HCT116 (cell line): ENCODE data around the gene WWTR1. TPM values are rescaled to one million over a fixed set of nuclear protein-coding genes. Genes with fewer than 3 reads are reported as not detected.

ENCODE experiments used
- ATAC-seq: fragments of 200-7000 bp; cut with Tn5 transposase; 2 replicates; pipeline ENCODE4 v1.9.1; 2020; ENCODE audit warnings: mild to moderate bottlenecking, moderate library complexity
- BruUV-seq: library from RNA; stranded (reverse); fragments of 400-500 nt; replicated peaks from 2 replicates; lab custom pipeline; 2021; lab: Mats Ljungman, UMichigan
- CTCF ChIA-PET: fragments of 300-600 bp; sonication (Branson Sonifier 250); formaldehyde crosslinking; loops from one replicate; lab custom pipeline; 2021; ENCODE audit warnings: antibody characterized with exemption; lab: Charles Lee
- POLR2A ChIA-PET: fragments of 300-600, 350-600 bp; sonication (Branson Sonifier 250); formaldehyde crosslinking; loops from one replicate; lab custom pipeline; 2021; ENCODE audit warnings: antibody characterized with exemption; lab: Charles Lee
- RAD21 ChIA-PET, 2 experiments: fragments of 300-600 bp; sonication (Branson Sonifier 250); formaldehyde crosslinking; loops; one replicate each; lab custom pipeline; 2023; ENCODE audit warnings: low total read pairs in 2 of 2; ENCODE audit not compliant: uncharacterized antibody in 2 of 2, unreplicated experiment in 2 of 2, low non-redundant PET in 1 of 2; lab: Charles Lee
- DNase-seq: peaks from one replicate; pipeline ENCODE4 v3.0.0-alpha.2; 2010; ENCODE audit warnings: low read depth, low spot score
- H2AFZ ChIP-seq: fragments of 200-600 bp; shearing (Covaris generic), sonication (generic); 2 replicates; pipeline ENCODE4 v1.6.1; 2017; ENCODE audit warnings: low read depth, mixed run types, mixed read lengths, antibody characterized with exemption, low read length; ENCODE audit not compliant: poor library complexity, severe bottlenecking
- H3K27ac ChIP-seq: 2 replicates; pipeline ENCODE4 v1.5.1; 2012; ENCODE audit warnings: low read depth, low read length
- H3K27me3 ChIP-seq: fragments of 200-600 bp; sonication (generic); 2 replicates; pipeline ENCODE4 v1.6.1; 2016; ENCODE audit warnings: mixed run types, low read length, mixed read lengths; ENCODE audit not compliant: insufficient read depth
- H3K36me3 ChIP-seq, 2 experiments: fragments of 200-500 bp in 1 of 2; fragments of 200-600 bp in 1 of 2; sonication (Bioruptor generic) in 1 of 2; sonication (generic) in 1 of 2; 2 replicates each; pipeline versions ENCODE4 v1.5.1 to v1.6.1; 2014 to 2016; ENCODE audit warnings: low read length in 2 of 2, inconsistent platforms in 1 of 2, mixed read lengths in 1 of 2, mixed run types in 1 of 2; ENCODE audit not compliant: insufficient read depth in 2 of 2, control insufficient read depth in 1 of 2
- H3K4me1 ChIP-seq, 2 experiments: fragments of 200-600 bp in 1 of 2; sonication (generic) in 1 of 2; 2 replicates each; pipeline versions ENCODE4 v1.5.1 to v1.6.1; 2012 to 2017; ENCODE audit warnings: low read length in 2 of 2, inconsistent platforms in 1 of 2, mild to moderate bottlenecking in 1 of 2, mixed read lengths in 1 of 2, mixed run types in 1 of 2, moderate library complexity in 1 of 2; ENCODE audit not compliant: insufficient read depth in 2 of 2, control insufficient read depth in 1 of 2
- H3K4me2 ChIP-seq: fragments of 200-600 bp; sonication (generic); 2 replicates; pipeline ENCODE4 v1.6.1; 2017; ENCODE audit warnings: mixed run types, low read length, mixed read lengths
- H3K4me3 ChIP-seq, 2 experiments: fragments of 200-600 bp in 1 of 2; sonication (generic) in 1 of 2; replicated peaks in 1 of 2; 2 replicates each; pipeline ENCODE4 v1.5.1; 2011 to 2016; ENCODE audit warnings: low read length in 2 of 2, control low read depth in 1 of 2, low read depth in 1 of 2, mild to moderate bottlenecking in 1 of 2, mixed read lengths in 1 of 2, mixed run types in 1 of 2
- H3K79me2 ChIP-seq: fragments of 200-600 bp; sonication (generic); 2 replicates; pipeline ENCODE4 v1.6.1; 2017; ENCODE audit warnings: mild to moderate bottlenecking, mixed run types, low read length, moderate library complexity, mixed read lengths; ENCODE audit not compliant: insufficient read depth
- H3K9ac ChIP-seq: fragments of 200-600 bp; sonication (generic); 2 replicates; pipeline ENCODE4 v1.6.1; 2016; ENCODE audit warnings: low read length, mixed read lengths
- H3K9me2 ChIP-seq: fragments of 200-600 bp; sonication (generic), shearing (Covaris generic); 2 replicates; pipeline ENCODE4 v1.6.1; 2017; ENCODE audit warnings: mixed run types, mild to moderate bottlenecking, moderate library complexity; ENCODE audit not compliant: insufficient read depth
- H3K9me3 ChIP-seq, 2 experiments: fragments of 200-500 bp in 1 of 2; fragments of 200-600 bp in 1 of 2; sonication (Bioruptor generic) in 1 of 2; sonication (generic) in 1 of 2; 2 replicates each; pipeline ENCODE4 v1.6.1; 2014 to 2017; ENCODE audit warnings: low read length in 2 of 2, mixed read lengths in 2 of 2, inconsistent platforms in 1 of 2, low read depth in 1 of 2, mild to moderate bottlenecking in 1 of 2, mixed run types in 1 of 2, moderate library complexity in 1 of 2; ENCODE audit not compliant: control insufficient read depth in 1 of 2, insufficient read depth in 1 of 2
- H4K20me1 ChIP-seq: fragments of 200-600 bp; sonication (generic), shearing (Covaris generic); 2 replicates; pipeline ENCODE4 v1.6.1; 2017; ENCODE audit warnings: mixed run types, mild to moderate bottlenecking, moderate library complexity; ENCODE audit not compliant: insufficient read depth
- CBX3 ChIP-seq: IDR thresholded peaks from 2 replicates; pipeline ENCODE4 v1.6.1; 2012; ENCODE audit warnings: low read depth
- EGR1 ChIP-seq: IDR thresholded peaks from 2 replicates; pipeline ENCODE4 v1.6.1; 2012; ENCODE audit warnings: low read depth
- EZH2 ChIP-seq: fragments of 200-600 bp; sonication (generic); IDR thresholded peaks from 2 replicates; pipeline ENCODE4 v1.6.1; 2017; ENCODE audit warnings: antibody characterized with exemption, mixed run types
- EZH2phosphoT487 ChIP-seq: fragments of 200-600 bp; IDR thresholded peaks from 2 replicates; pipeline ENCODE4 v1.6.1; 2018; ENCODE audit warnings: antibody characterized with exemption, borderline replicate concordance
- JUND ChIP-seq: IDR thresholded peaks from 2 replicates; pipeline ENCODE4 v1.6.1; 2012
- POLR2A ChIP-seq: IDR thresholded peaks from 2 replicates; pipeline ENCODE4 v1.7.0; 2011; ENCODE audit warnings: borderline replicate concordance; ENCODE audit not compliant: insufficient read depth, insufficient read length; ENCODE audit errors: extremely low read depth
- POLR2AphosphoS5 ChIP-seq: IDR thresholded peaks from 2 replicates; pipeline ENCODE4 v1.6.1; 2011; ENCODE audit warnings: mild to moderate bottlenecking, low read depth, low read length, moderate library complexity
- RAD21 ChIP-seq: IDR thresholded peaks from 2 replicates; pipeline ENCODE4 v1.6.1; 2012; ENCODE audit warnings: low read depth, mild to moderate bottlenecking
- SIN3A ChIP-seq: IDR thresholded peaks from 2 replicates; pipeline ENCODE4 v1.6.1; 2012; ENCODE audit warnings: low read depth
- TCF7L2 ChIP-seq: IDR thresholded peaks from 2 replicates; pipeline ENCODE4 v1.7.0; 2011; ENCODE audit warnings: borderline replicate concordance, inconsistent platforms; ENCODE audit not compliant: insufficient read depth, insufficient read length; ENCODE audit errors: extremely low read depth
- YY1 ChIP-seq: IDR thresholded peaks from 2 replicates; pipeline ENCODE4 v1.6.1; 2011; ENCODE audit warnings: low read length, low read depth, moderate library complexity, mild to moderate bottlenecking; ENCODE audit not compliant: insufficient replicate concordance; ENCODE audit errors: extremely low read depth
- ZNF274 ChIP-seq: fragments of 200-500 bp; sonication (Bioruptor generic); IDR thresholded peaks from 2 replicates; pipeline ENCODE4 v1.6.1; 2014; ENCODE audit warnings: mild to moderate bottlenecking, low read depth, low read length, inconsistent platforms
- intact Hi-C: fragments of 100-400 bp; cut with micrococcal nuclease; formaldehyde crosslinking; loops from 2 replicates; pipeline ENCODE4 v1.10.0; 2022
- total RNA-seq: library from RNA; stranded (reverse); gene quantifications from one replicate; pipeline ENCODE4 v1.2.1, GENCODE V29; 2021; ENCODE audit not compliant: unreplicated experiment
- TF ChIP-seq, protein P1 (sequence below): IDR thresholded peaks from 2 replicates; pipeline ENCODE4 v1.6.1; 2012; ENCODE audit warnings: low read depth

WWTR1 gene
- total RNA-seq, 1 experiment from 2014 or later: 46.9 TPM

DNA sequence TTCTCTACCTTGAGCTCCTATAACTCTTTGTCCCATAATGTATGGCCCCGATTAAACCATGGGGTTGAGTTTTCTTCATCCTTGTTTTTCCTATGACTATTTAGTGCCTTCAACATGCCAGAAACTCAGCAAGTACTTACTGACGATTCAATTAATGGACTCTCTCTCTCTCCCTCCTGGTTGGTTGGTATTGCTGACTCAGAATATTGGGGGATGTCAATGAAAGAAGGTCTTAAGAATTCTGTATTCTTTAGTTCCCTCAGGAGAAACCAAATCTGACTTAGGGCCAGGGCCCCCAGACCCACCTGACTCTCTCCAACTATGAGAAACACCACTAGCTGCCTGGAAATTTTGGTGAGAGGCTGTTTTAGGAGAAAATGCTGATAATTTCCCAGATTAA lies 142.6 kb downstream of the WWTR1 start:
- no TSS peak for BruUV-seq
- no peaks in the 10 kb centered on the region for H3K9me3 ChIP-seq
- CTCF ChIA-PET: interaction anchor here (0.6 kb wide), 1 partner anchor 15 kb away, joined by 3 read pairs; no protein-coding TSS in a partner anchor
- no peak for TF ChIP-seq EZH2phosphoT487
- no peak for TF ChIP-seq EZH2
- no peak for TF ChIP-seq TCF7L2
- TF ChIP-seq YY1: no peak
- no peak for TF ChIP-seq JUND
- TF ChIP-seq, all 23 proteins: peak for 0
- Histone ChIP-seq H3K36me3 (0 out of 4 replicates have a peak, but pooled peaks cover 0 to under 1% of the 10 kb centered on the region in 2 experiments), H3K79me2 (no peaks in the 10 kb centered on the region), H3K4me1 (no peaks in the 10 kb centered on the region), H3K4me3 (no peak overlapping the region), H3K27me3 (no peaks in the 10 kb centered on the region), H3K4me2 (no peak overlapping the region), H2AFZ (no peak overlapping the region), H3K9ac (no peak overlapping the region), H3K27ac (no peak overlapping the region), H3K9me2 (no peaks in the 10 kb centered on the region), H4K20me1 (no peaks in the 10 kb centered on the region)
- no peak for ATAC-seq
- ChIA-PET RAD21 (no interaction called here), POLR2A (no interaction called here)
- DNase-seq: no peak
- intact Hi-C loops: no loop called here

DNA sequence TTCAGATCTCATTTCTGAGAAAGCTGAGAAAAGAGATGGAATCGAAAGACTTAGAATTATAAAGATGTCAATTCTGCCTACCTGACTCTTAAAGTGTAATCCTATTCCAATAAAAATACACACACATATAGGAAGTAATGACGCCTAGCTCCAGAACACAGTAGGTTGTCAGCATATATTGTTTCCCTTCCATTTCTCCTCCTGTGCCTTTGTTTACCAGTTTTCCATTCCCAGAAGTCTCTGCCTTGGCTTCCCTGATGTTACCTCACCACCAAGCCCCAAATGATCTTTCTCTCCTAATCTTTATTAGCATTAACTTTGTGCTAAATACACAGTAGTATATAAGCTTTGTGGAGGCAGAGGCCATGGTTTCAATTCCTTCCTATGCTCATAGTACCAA lies 143.4 kb downstream of the WWTR1 start:
- no peaks in the 10 kb centered on the region for H3K4me1 ChIP-seq
- no peaks in the 10 kb centered on the region for H4K20me1 ChIP-seq
- DNase-seq: no peak
- ChIA-PET POLR2A (interaction anchor here (1.0 kb wide), 1 partner anchor 294 kb away, joined by 3 read pairs; no protein-coding TSS in a partner anchor), CTCF (interaction anchor here (0.6 to 2.8 kb wide), 7 partner anchors 16 to 545 kb away, joined by 3 to 15 read pairs (median 5); no protein-coding TSS in a partner anchor), RAD21 (no interaction called here)
- no peak for ATAC-seq
- no peak overlapping the region for H3K27ac ChIP-seq
- H3K9ac ChIP-seq: no peak overlapping the region
- H3K9me2 ChIP-seq: no peaks in the 10 kb centered on the region
- H3K4me3 ChIP-seq: no peak overlapping the region
- no peaks in the 10 kb centered on the region for H3K27me3 ChIP-seq
- no peak overlapping the region for H3K4me2 ChIP-seq
- no peaks in the 10 kb centered on the region for H3K79me2 ChIP-seq
- no peak overlapping the region for H2AFZ ChIP-seq
- no peaks in the 10 kb centered on the region for H3K9me3 ChIP-seq
- BruUV-seq: no TSS peak
- no peak for TF ChIP-seq EGR1
- no peak for TF ChIP-seq TCF7L2
- TF ChIP-seq, protein P1, sequence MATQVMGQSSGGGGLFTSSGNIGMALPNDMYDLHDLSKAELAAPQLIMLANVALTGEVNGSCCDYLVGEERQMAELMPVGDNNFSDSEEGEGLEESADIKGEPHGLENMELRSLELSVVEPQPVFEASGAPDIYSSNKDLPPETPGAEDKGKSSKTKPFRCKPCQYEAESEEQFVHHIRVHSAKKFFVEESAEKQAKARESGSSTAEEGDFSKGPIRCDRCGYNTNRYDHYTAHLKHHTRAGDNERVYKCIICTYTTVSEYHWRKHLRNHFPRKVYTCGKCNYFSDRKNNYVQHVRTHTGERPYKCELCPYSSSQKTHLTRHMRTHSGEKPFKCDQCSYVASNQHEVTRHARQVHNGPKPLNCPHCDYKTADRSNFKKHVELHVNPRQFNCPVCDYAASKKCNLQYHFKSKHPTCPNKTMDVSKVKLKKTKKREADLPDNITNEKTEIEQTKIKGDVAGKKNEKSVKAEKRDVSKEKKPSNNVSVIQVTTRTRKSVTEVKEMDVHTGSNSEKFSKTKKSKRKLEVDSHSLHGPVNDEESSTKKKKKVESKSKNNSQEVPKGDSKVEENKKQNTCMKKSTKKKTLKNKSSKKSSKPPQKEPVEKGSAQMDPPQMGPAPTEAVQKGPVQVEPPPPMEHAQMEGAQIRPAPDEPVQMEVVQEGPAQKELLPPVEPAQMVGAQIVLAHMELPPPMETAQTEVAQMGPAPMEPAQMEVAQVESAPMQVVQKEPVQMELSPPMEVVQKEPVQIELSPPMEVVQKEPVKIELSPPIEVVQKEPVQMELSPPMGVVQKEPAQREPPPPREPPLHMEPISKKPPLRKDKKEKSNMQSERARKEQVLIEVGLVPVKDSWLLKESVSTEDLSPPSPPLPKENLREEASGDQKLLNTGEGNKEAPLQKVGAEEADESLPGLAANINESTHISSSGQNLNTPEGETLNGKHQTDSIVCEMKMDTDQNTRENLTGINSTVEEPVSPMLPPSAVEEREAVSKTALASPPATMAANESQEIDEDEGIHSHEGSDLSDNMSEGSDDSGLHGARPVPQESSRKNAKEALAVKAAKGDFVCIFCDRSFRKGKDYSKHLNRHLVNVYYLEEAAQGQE: no peak
- no peak for TF ChIP-seq SIN3A
- no peak for TF ChIP-seq POLR2A
- no peak for TF ChIP-seq RAD21
- no peak for TF ChIP-seq POLR2AphosphoS5
- TF ChIP-seq ZNF274: no peak
- no peak for TF ChIP-seq JUND
- TF ChIP-seq CBX3: no peak
- TF ChIP-seq EZH2: no peak
- intact Hi-C loops: no loop called here
- no peaks in the 10 kb centered on the region for H3K36me3 ChIP-seq
